CD8-positive, alpha-beta memory T cell (primary cell): ENCODE results near the gene BTN2A1. TPM values are rescaled to one million over a fixed set of nuclear protein-coding genes. Genes with fewer than 3 reads are reported as not detected.
"Not testable (repeated sequence)": the region's sequence is repeated elsewhere in the genome, so short reads cannot be mapped to it uniquely, and the experiment has no call there.

Experiments used
- CTCF ChIA-PET: fragments of 350-600 bp; sonication (Branson Sonifier 250); formaldehyde crosslinking; loops from one replicate; lab custom pipeline; 2021; ENCODE audit warnings: antibody characterized with exemption; lab: Charles Lee
- POLR2A ChIA-PET: fragments of 350-600 bp; sonication (Branson Sonifier 250); formaldehyde crosslinking; loops from one replicate; lab custom pipeline; 2021; ENCODE audit warnings: antibody characterized with exemption; lab: Charles Lee
- DNase-seq, 5 donors: peaks; one replicate each; pipeline versions ENCODE4 v3.0.0 to v3.0.0-alpha.2; 2020 to 2022; ENCODE audit warnings: mixed read lengths in 1 of 5
- H3K27ac ChIP-seq: one replicate; pipeline ENCODE4 v1.7.0; 2013; ENCODE audit warnings: low read depth, mild to moderate bottlenecking, low read length, moderate library complexity
- H3K27me3 ChIP-seq: 2 replicates; pipeline ENCODE4 v1.7.0; 2013; ENCODE audit warnings: low read length, mild to moderate bottlenecking; ENCODE audit not compliant: insufficient read depth, poor library complexity, severe bottlenecking
- H3K36me3 ChIP-seq: 2 replicates; pipeline ENCODE4 v1.7.0; 2013; ENCODE audit warnings: mild to moderate bottlenecking, low read length, moderate library complexity; ENCODE audit not compliant: insufficient read depth
- H3K4me1 ChIP-seq: 2 replicates; pipeline ENCODE4 v1.7.0; 2013; ENCODE audit warnings: mild to moderate bottlenecking, low read length, moderate library complexity; ENCODE audit not compliant: insufficient read depth
- H3K4me3 ChIP-seq: 2 replicates; pipeline ENCODE4 v1.7.0; 2013; ENCODE audit warnings: mild to moderate bottlenecking, low read length
- H3K9me3 ChIP-seq: 2 replicates; pipeline ENCODE4 v1.7.0; 2013; ENCODE audit warnings: mild to moderate bottlenecking, low read length
- H3K27ac Mint-ChIP-seq, 8 donors: one replicate each; pipeline ENCODE4 v1.8.0; 2020 to 2021; ENCODE audit warnings: mixed read lengths in 8 of 8, mild to moderate bottlenecking in 6 of 8, inconsistent platforms in 3 of 8, moderate library complexity in 3 of 8
- H3K27me3 Mint-ChIP-seq, 2 donors: one replicate each; pipeline ENCODE4 v1.8.0; 2020 to 2021; ENCODE audit warnings: mixed read lengths in 2 of 2, mild to moderate bottlenecking in 1 of 2, moderate library complexity in 1 of 2
- H3K36me3 Mint-ChIP-seq, 3 donors: one replicate each; pipeline ENCODE4 v1.8.0; 2020 to 2021; ENCODE audit warnings: mixed read lengths in 3 of 3, inconsistent platforms in 1 of 3, mild to moderate bottlenecking in 1 of 3
- H3K4me1 Mint-ChIP-seq, 3 donors: one replicate each; pipeline ENCODE4 v1.8.0; 2020 to 2021; ENCODE audit warnings: mixed read lengths in 3 of 3, inconsistent platforms in 1 of 3, mild to moderate bottlenecking in 1 of 3
- H3K4me3 Mint-ChIP-seq, 7 donors: one replicate each; pipeline ENCODE4 v1.8.0; 2020 to 2021; ENCODE audit warnings: mixed read lengths in 7 of 7, mild to moderate bottlenecking in 6 of 7, moderate library complexity in 4 of 7, inconsistent platforms in 2 of 7
- H3K9me3 Mint-ChIP-seq, 5 donors: one replicate each; pipeline ENCODE4 v1.8.0; 2020 to 2022; ENCODE audit warnings: mixed read lengths in 5 of 5, mild to moderate bottlenecking in 3 of 5, moderate library complexity in 2 of 5, inconsistent platforms in 1 of 5
- polyA plus RNA-seq: library from polyadenylated mRNA; unstranded; fragments of 300-500 nt; fragmentation: Illumina TruSeq; gene quantifications from one replicate; pipeline ENCODE4 v1.2.3, GENCODE V29; 2021
- total RNA-seq, 2 experiments: library from RNA; stranded (reverse); gene quantifications; one replicate each; pipeline ENCODE4 v1.2.3, GENCODE V29; 2021

Gene BTN2A1
- total and polyA plus RNA-seq, 3 experiments from 2014 or later: 14.4 to 26.4 (median 24.0) TPM

GRCh38 chr6:26497610-26498009 is 39.9 kb downstream of the BTN2A1 start:
- Histone ChIP-seq H3K27ac (no peak overlapping the region), H3K4me3 (no peak overlapping the region), H3K36me3 (no peaks in the 10 kb centered on the region), H3K9me3 (no peaks in the 10 kb centered on the region), H3K27me3 (peaks cover 15% of the 10 kb centered on the region), H3K4me1 (peaks cover 15% of the 10 kb centered on the region)
- peaks cover 10 to 14% (median 12%) of the 10 kb centered on the region in 3 donors for H3K4me1 Mint-ChIP-seq
- H3K27ac Mint-ChIP-seq: no peak overlapping the region
- H3K36me3 Mint-ChIP-seq: no peaks in the 10 kb centered on the region
- CTCF ChIA-PET: interaction anchor here (0.7 to 1.7 kb wide), 3 partner anchors 50 to 1190 kb away, joined by 3 to 4 read pairs (median 3); no protein-coding TSS in a partner anchor
- H3K4me3 Mint-ChIP-seq: no peak overlapping the region
- POLR2A ChIA-PET: interaction anchor here (1.1 kb wide), 1 partner anchor 24 kb away, joined by 3 read pairs; no protein-coding TSS in a partner anchor
- no peak for DNase-seq
- peaks cover 11 to 18% of the 10 kb centered on the region in 2 donors for H3K27me3 Mint-ChIP-seq
- no peaks in the 10 kb centered on the region for H3K9me3 Mint-ChIP-seq

- Mint-ChIP-seq H3K9me3 (no peaks in the 10 kb centered on the region), H3K27ac (no peak within 1 kb of the TSS), H3K4me3 (peak within 1 kb of the TSS in 5 of 7 donors; percentile 59 to 85 (median 75)), H3K27me3 (peaks cover 16 to 31% of the 10 kb centered on the region in 2 donors), H3K4me1 (peaks cover 10 to 14% (median 12%) of the 10 kb centered on the region in 3 donors), H3K36me3 (no peaks in the 10 kb centered on the region)
- DNase-seq: no peak
- Histone ChIP-seq H3K27ac (no peak within 1 kb of the TSS), H3K36me3 (no peaks in the 10 kb centered on the region), H3K27me3 (peaks cover 25% of the 10 kb centered on the region), H3K4me3 (no peak within 1 kb of the TSS), H3K4me1 (peaks cover 15% of the 10 kb centered on the region), H3K9me3 (no peaks in the 10 kb centered on the region)
- ChIA-PET POLR2A (no interaction called here), CTCF (no interaction called here)
These were observed 42.3 kb downstream of the BTN2A1 start, which contains the start of gene BTN1A1 for GRCh38 chr6:26500102-26500501. Gene BTN1A1, plus strand, starts transcription at chr6:26500303. Its CDS starts 984 bp downstream, at chr6:26501287.

- Histone ChIP-seq H3K27me3 (peaks cover 25% of the 10 kb centered on the region), H3K27ac (no peak overlapping the region), H3K4me3 (peak overlapping the region; percentile 48), H3K36me3 (no peaks in the 10 kb centered on the region), H3K9me3 (no peaks in the 10 kb centered on the region), H3K4me1 (peaks cover 15% of the 10 kb centered on the region)
- Mint-ChIP-seq H3K4me3 (peak overlapping the region; percentile 59 to 85 (median 79)), H3K36me3 (peaks cover 0 to 4% (median 0%) of the 10 kb centered on the region in 3 donors), H3K27me3 (peaks cover 13 to 34% of the 10 kb centered on the region in 2 donors), H3K4me1 (peaks cover 10 to 14% (median 12%) of the 10 kb centered on the region in 3 donors), H3K9me3 (no peaks in the 10 kb centered on the region), H3K27ac (peak overlapping the region in 5 of 8 donors; percentile 6 to 84 (median 56))
- POLR2A ChIA-PET: interaction anchor here (0.9 kb wide), 1 partner anchor 28 kb away, joined by 3 read pairs; no protein-coding TSS in a partner anchor
- CTCF ChIA-PET: interaction anchor here (1.1 to 2.3 kb wide), 4 partner anchors 16 to 160 kb away, joined by 3 to 7 read pairs (median 5); no protein-coding TSS in a partner anchor
- peak; percentile 10 to 51 (median 20) for DNase-seq
These were observed 43.8 kb downstream of the BTN2A1 start for GRCh38 chr6:26501482-26501986.

GRCh38 chr6:26502165-26502564 is 44.4 kb downstream of the BTN2A1 start:
- POLR2A ChIA-PET: interaction anchor here (0.9 to 1.2 kb wide), 3 partner anchors 12 to 31 kb away, joined by 3 to 4 read pairs (median 3); no protein-coding TSS in a partner anchor
- peaks cover 10 to 14% (median 12%) of the 10 kb centered on the region in 3 donors for H3K4me1 Mint-ChIP-seq
- no peaks in the 10 kb centered on the region for H3K36me3 ChIP-seq
- H3K27ac Mint-ChIP-seq: peak overlapping the region in 1 of 8 donors; percentile 84
- H3K4me3 Mint-ChIP-seq: peak overlapping the region; percentile 59 to 85 (median 79)
- peaks cover 25% of the 10 kb centered on the region for H3K27me3 ChIP-seq
- CTCF ChIA-PET: interaction anchor here (1.1 to 2.3 kb wide), 2 partner anchors 16 to 161 kb away, joined by 3 to 7 read pairs; no protein-coding TSS in a partner anchor
- H3K9me3 ChIP-seq: no peaks in the 10 kb centered on the region
- peaks cover 0 to 4% (median 0%) of the 10 kb centered on the region in 3 donors for H3K36me3 Mint-ChIP-seq
- H3K9me3 Mint-ChIP-seq: no peaks in the 10 kb centered on the region
- peak in 1 of 5 donors; percentile 5 for DNase-seq
- H3K27me3 Mint-ChIP-seq: peaks cover 13 to 34% of the 10 kb centered on the region in 2 donors
- peak overlapping the region; percentile 48 for H3K4me3 ChIP-seq
- H3K27ac ChIP-seq: no peak overlapping the region
- H3K4me1 ChIP-seq: peaks cover 15% of the 10 kb centered on the region

- Mint-ChIP-seq H3K27me3 (peaks cover 13 to 34% of the 10 kb centered on the region in 2 donors), H3K27ac (no peak overlapping the region), H3K4me3 (no peak overlapping the region), H3K36me3 (peaks cover 0 to 4% (median 0%) of the 10 kb centered on the region in 3 donors), H3K9me3 (no peaks in the 10 kb centered on the region), H3K4me1 (peaks cover 10 to 14% (median 12%) of the 10 kb centered on the region in 3 donors)
- ChIA-PET POLR2A (interaction anchor here (0.6 to 1.2 kb wide), 5 partner anchors 9 to 77 kb away, joined by 3 to 4 read pairs (median 3); no protein-coding TSS in a partner anchor), CTCF (interaction anchor here (2.3 kb wide), 1 partner anchor 161 kb away, joined by 7 read pairs; no protein-coding TSS in a partner anchor)
- Histone ChIP-seq H3K27me3 (peaks cover 25% of the 10 kb centered on the region), H3K36me3 (no peaks in the 10 kb centered on the region), H3K9me3 (no peaks in the 10 kb centered on the region), H3K4me1 (peaks cover 15% of the 10 kb centered on the region), H3K27ac (no peak overlapping the region), H3K4me3 (no peak overlapping the region)
- DNase-seq: no peak
These were observed 44.9 kb downstream of the BTN2A1 start for GRCh38 chr6:26502626-26503025.

- no peak for DNase-seq
- no peaks in the 10 kb centered on the region for H3K9me3 ChIP-seq
- H3K27me3 Mint-ChIP-seq: peaks cover 7 to 19% of the 10 kb centered on the region in 2 donors
- POLR2A ChIA-PET: interaction anchor here (0.6 kb wide), 1 partner anchor 166 kb away, joined by 3 read pairs; no protein-coding TSS in a partner anchor
- CTCF ChIA-PET: no interaction called here
- peaks cover 9% of the 10 kb centered on the region for H3K27me3 ChIP-seq
- no peaks in the 10 kb centered on the region for H3K4me1 Mint-ChIP-seq
- no peaks in the 10 kb centered on the region for H3K4me1 ChIP-seq
- no peaks in the 10 kb centered on the region for H3K9me3 Mint-ChIP-seq
- peaks cover 0 to 4% (median 3%) of the 10 kb centered on the region in 3 donors for H3K36me3 Mint-ChIP-seq
- H3K27ac Mint-ChIP-seq: no peak overlapping the region
- no peak overlapping the region for H3K4me3 ChIP-seq
- H3K36me3 ChIP-seq: no peaks in the 10 kb centered on the region
- H3K4me3 Mint-ChIP-seq: no peak overlapping the region
- no peak overlapping the region for H3K27ac ChIP-seq
These were observed 49.9 kb downstream of the BTN2A1 start for GRCh38 chr6:26507658-26508057.

- H3K4me1 Mint-ChIP-seq, H3K4me1 ChIP-seq, DNase-seq, H3K27me3 Mint-ChIP-seq, H3K9me3 Mint-ChIP-seq, H3K9me3 ChIP-seq, H3K4me3 ChIP-seq, CTCF ChIA-PET, H3K27ac ChIP-seq, H3K4me3 Mint-ChIP-seq, H3K36me3 ChIP-seq, H3K36me3 Mint-ChIP-seq, H3K27me3 ChIP-seq: not testable (repeated sequence)
- H3K27ac Mint-ChIP-seq: peak overlapping the region in 1 of 8 donors; percentile 64
- POLR2A ChIA-PET: interaction anchor here (0.7 kb wide), 1 partner anchor 8 kb away, joined by 3 read pairs; no protein-coding TSS in a partner anchor
These were observed 53.3 kb downstream of the BTN2A1 start for GRCh38 chr6:26511033-26511432.

GRCh38 chr6:26514984-26515383 is 57.2 kb downstream of the BTN2A1 start:
- Mint-ChIP-seq H3K27me3 (peaks cover 0 to 1% of the 10 kb centered on the region in 2 donors), H3K9me3 (no peaks in the 10 kb centered on the region), H3K4me1 (peaks cover under 1 to 3% (median under 1%) of the 10 kb centered on the region in 3 donors), H3K36me3 (no peaks in the 10 kb centered on the region), H3K27ac (no peak overlapping the region), H3K4me3 (no peak overlapping the region)
- Histone ChIP-seq H3K4me1 (peaks cover 2% of the 10 kb centered on the region), H3K9me3 (no peaks in the 10 kb centered on the region), H3K27me3 (no peaks in the 10 kb centered on the region), H3K36me3 (no peaks in the 10 kb centered on the region), H3K27ac (no peak overlapping the region), H3K4me3 (no peak overlapping the region)
- ChIA-PET POLR2A (no interaction called here), CTCF (no interaction called here)
- DNase-seq: no peak
